WTC11 (cell line): ENCODE results near the gene VAV2. TPM values are rescaled to one million over a fixed set of nuclear protein-coding genes. Genes with fewer than 3 reads are reported as not detected.

Experiments used
- ATAC-seq: fragments of 200-7000 bp; cut with Tn5 transposase; 2 replicates; pipeline ENCODE4 v1.10.0; 2021; ENCODE audit warnings: mild to moderate bottlenecking, moderate library complexity
- CTCF ChIA-PET: fragments of 300-600 bp; sonication (Branson Sonifier 250); formaldehyde crosslinking; loops from one replicate; lab custom pipeline; 2021; ENCODE audit warnings: antibody characterized with exemption; lab: Charles Lee
- POLR2A ChIA-PET: fragments of 350-600 bp; sonication (Branson Sonifier 250); formaldehyde crosslinking; loops from one replicate; lab custom pipeline; 2021; ENCODE audit warnings: antibody characterized with exemption; lab: Charles Lee
- DNase-seq: peaks from one replicate; pipeline ENCODE4 v3.0.0; 2021; ENCODE audit warnings: low spot score
- H3K27ac Mint-ChIP-seq: 2 replicates; pipeline ENCODE4 v1.8.0; 2021; ENCODE audit warnings: mixed read lengths
- H3K27me3 Mint-ChIP-seq: 2 replicates; pipeline ENCODE4 v1.8.0; 2021; ENCODE audit warnings: low read depth, mild to moderate bottlenecking, moderate library complexity, mixed read lengths
- H3K36me3 Mint-ChIP-seq: 2 replicates; pipeline ENCODE4 v1.8.0; 2021; ENCODE audit warnings: mixed read lengths
- H3K4me1 Mint-ChIP-seq: 2 replicates; pipeline ENCODE4 v1.8.0; 2022; ENCODE audit warnings: mixed read lengths
- H3K4me3 Mint-ChIP-seq: 2 replicates; pipeline ENCODE4 v1.8.0; 2021; ENCODE audit warnings: mild to moderate bottlenecking, moderate library complexity, mixed read lengths
- H3K9me3 Mint-ChIP-seq: 2 replicates; pipeline ENCODE4 v1.8.0; 2021; ENCODE audit warnings: mixed read lengths
- MYBL2 ChIP-seq: sonication (generic); formaldehyde crosslinking; IDR thresholded peaks from 2 replicates; pipeline ENCODE4 v1.8.1; 2023; ENCODE audit warnings: mild to moderate bottlenecking, moderate library complexity, missing genetic modification reagents
- OVOL2 ChIP-seq: fragments of 250-450 bp; sonication (Bioruptor Pico); IDR thresholded peaks from 2 replicates; pipeline ENCODE4 v1.9.0; 2021; ENCODE audit warnings: mild to moderate bottlenecking, borderline replicate concordance
- RORB ChIP-seq: fragments of 250-450 bp; sonication (Bioruptor Pico); IDR thresholded peaks from 2 replicates; pipeline ENCODE4 v1.9.0; 2021; ENCODE audit warnings: mild to moderate bottlenecking
- SP1 ChIP-seq: sonication (generic); formaldehyde crosslinking; conservative IDR thresholded peaks from 2 replicates; pipeline ENCODE4 v1.8.1; 2022; ENCODE audit warnings: missing genetic modification reagents
- TEAD4 ChIP-seq: sonication (generic); formaldehyde crosslinking; IDR thresholded peaks from 2 replicates; pipeline ENCODE4 v1.8.0; 2022; ENCODE audit warnings: mild to moderate bottlenecking, missing genetic modification reagents
- ZNF138 ChIP-seq: sonication (generic); formaldehyde crosslinking; conservative IDR thresholded peaks from 2 replicates; pipeline ENCODE4 v1.8.1; 2022; ENCODE audit warnings: mild to moderate bottlenecking, moderate library complexity, missing genetic modification reagents
- ZNF219 ChIP-seq: sonication (generic); formaldehyde crosslinking; IDR thresholded peaks from 2 replicates; pipeline ENCODE4 v1.8.0; 2023; ENCODE audit warnings: missing genetic modification reagents, mild to moderate bottlenecking, borderline replicate concordance
- ZNF396 ChIP-seq: fragments of 250-450 bp; sonication (Bioruptor Pico); IDR thresholded peaks from 2 replicates; pipeline ENCODE4 v1.8.0; 2021; ENCODE audit warnings: mild to moderate bottlenecking, moderate library complexity, borderline replicate concordance
- ZNF416 ChIP-seq: fragments of 250-450 bp; sonication (Bioruptor Pico); IDR thresholded peaks from 2 replicates; pipeline ENCODE4 v1.9.0; 2021; ENCODE audit warnings: mild to moderate bottlenecking, inconsistent platforms
- total RNA-seq: library from RNA; stranded (reverse); gene quantifications from 3 replicates; pipeline ENCODE4 v1.2.3, GENCODE V29; 2021
- TF ChIP-seq, protein P1 (sequence below): sonication (generic); formaldehyde crosslinking; conservative IDR thresholded peaks from 2 replicates; pipeline ENCODE4 v1.8.1; 2022; ENCODE audit warnings: mild to moderate bottlenecking, missing genetic modification reagents
- TF ChIP-seq, protein P2 (sequence below): fragments of 250-450 bp; sonication (Bioruptor Pico); IDR thresholded peaks from 2 replicates; pipeline ENCODE4 v1.8.0; 2021; ENCODE audit warnings: mild to moderate bottlenecking
- TF ChIP-seq, protein P3 (sequence below): sonication (generic); formaldehyde crosslinking; IDR thresholded peaks from 2 replicates; pipeline ENCODE4 v1.8.0; 2023; ENCODE audit warnings: missing genetic modification reagents, mild to moderate bottlenecking, borderline replicate concordance
- TF ChIP-seq, protein P4 (sequence below): sonication (generic); formaldehyde crosslinking; IDR thresholded peaks from 2 replicates; pipeline ENCODE4 v1.8.0; 2023; ENCODE audit warnings: missing genetic modification reagents

Gene VAV2
- total RNA-seq, 1 experiment from 2014 or later, result 39.7 TPM

DNA sequence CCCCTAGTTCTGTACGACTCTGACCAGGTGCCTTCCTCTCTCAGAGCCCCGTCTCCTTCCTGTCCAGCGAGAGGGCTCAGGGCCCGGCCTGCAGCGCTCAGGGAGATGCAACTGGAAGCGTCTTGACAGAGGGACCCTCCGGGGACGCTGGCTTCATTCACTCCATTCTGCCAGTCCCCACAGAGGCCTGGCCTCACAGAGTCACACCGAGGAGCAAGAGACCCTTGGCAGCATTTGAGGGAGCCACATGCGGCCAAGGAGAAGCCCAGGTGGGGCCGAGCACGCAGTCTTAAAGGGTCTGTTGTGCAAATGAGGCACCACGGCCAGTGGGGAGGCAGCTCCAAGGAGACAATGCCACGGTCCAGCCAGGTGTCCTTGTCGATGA, 167.3 kb downstream of the VAV2 start:
- ATAC-seq, result peak; percentile 17
- peaks cover 47% of the 10 kb centered on the region for H3K4me1 Mint-ChIP-seq

DNA sequence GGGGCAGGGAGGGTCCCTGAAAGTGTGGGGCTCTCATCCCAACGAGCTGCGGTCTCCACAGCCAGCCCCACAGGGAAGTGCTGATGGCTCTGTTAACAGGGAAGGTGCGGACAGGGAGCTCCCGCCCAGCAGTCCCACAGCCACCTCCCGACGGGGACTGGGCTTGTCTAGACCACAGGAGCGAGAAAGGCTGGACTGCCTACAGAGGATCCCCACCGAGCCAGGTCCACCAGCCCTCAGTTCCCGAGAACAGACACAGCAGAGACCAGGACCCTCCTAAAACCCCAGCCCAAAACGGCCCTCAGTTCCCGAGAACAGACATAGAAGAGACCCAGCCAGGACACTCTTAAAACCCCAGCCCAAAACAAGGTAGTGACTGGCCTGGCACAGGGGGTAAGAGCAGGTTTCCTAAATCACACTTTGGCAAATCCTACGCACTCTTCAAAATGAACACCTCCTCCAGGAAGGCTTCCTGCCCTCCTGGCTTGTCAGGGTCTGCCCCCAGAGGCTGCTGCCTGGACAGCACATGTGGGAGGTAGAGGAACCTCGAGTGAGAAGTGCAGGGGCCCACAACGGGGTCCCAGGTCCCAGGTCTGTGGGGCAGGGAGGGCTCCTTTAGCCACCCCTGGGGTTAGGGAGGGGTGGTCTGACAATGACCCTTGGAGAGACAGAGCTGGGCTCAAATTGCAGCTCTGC, 167.9 kb downstream of the VAV2 start:
- Mint-ChIP-seq H3K4me1 (peaks cover 47% of the 10 kb centered on the region), H3K27me3 (no peaks in the 10 kb centered on the region), H3K36me3 (no peaks in the 10 kb centered on the region), H3K27ac (peak overlapping the region; percentile 60; the same call in 1 of the 2 replicates), H3K9me3 (no peaks in the 10 kb centered on the region), H3K4me3 (no peak overlapping the region)
- TF ChIP-seq, protein P1, sequence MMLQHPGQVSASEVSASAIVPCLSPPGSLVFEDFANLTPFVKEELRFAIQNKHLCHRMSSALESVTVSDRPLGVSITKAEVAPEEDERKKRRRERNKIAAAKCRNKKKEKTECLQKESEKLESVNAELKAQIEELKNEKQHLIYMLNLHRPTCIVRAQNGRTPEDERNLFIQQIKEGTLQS (CRISPR knock-in tag), result no peak
- no peak for DNase-seq
- ATAC-seq, result peak; percentile 33
- CTCF ChIA-PET, result interaction anchor here (0.6 to 3.4 kb wide), 5 partner anchors 15 to 243 kb away, joined by 3 to 16 read pairs (median 3); no protein-coding TSS in a partner anchor
- POLR2A ChIA-PET, result no interaction called here

More for the DNA sequence above, 167.3 kb downstream of the VAV2 start:
- H3K36me3 Mint-ChIP-seq, result no peaks in the 10 kb centered on the region
- TF ChIP-seq TEAD4 (CRISPR knock-in tag), result no peak
- TF ChIP-seq ZNF138 (CRISPR knock-in tag), result no peak
- no peak for TF ChIP-seq ZNF396 (CRISPR knock-in tag)
- no peak for TF ChIP-seq OVOL2
- TF ChIP-seq SP1 (CRISPR knock-in tag), result no peak
- TF ChIP-seq MYBL2, result no peak
- TF ChIP-seq ZNF416 (CRISPR knock-in tag), result no peak
- TF ChIP-seq, protein P2, sequence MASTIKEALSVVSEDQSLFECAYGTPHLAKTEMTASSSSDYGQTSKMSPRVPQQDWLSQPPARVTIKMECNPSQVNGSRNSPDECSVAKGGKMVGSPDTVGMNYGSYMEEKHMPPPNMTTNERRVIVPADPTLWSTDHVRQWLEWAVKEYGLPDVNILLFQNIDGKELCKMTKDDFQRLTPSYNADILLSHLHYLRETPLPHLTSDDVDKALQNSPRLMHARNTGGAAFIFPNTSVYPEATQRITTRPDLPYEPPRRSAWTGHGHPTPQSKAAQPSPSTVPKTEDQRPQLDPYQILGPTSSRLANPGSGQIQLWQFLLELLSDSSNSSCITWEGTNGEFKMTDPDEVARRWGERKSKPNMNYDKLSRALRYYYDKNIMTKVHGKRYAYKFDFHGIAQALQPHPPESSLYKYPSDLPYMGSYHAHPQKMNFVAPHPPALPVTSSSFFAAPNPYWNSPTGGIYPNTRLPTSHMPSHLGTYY, result no peak
- TF ChIP-seq, protein P3, sequence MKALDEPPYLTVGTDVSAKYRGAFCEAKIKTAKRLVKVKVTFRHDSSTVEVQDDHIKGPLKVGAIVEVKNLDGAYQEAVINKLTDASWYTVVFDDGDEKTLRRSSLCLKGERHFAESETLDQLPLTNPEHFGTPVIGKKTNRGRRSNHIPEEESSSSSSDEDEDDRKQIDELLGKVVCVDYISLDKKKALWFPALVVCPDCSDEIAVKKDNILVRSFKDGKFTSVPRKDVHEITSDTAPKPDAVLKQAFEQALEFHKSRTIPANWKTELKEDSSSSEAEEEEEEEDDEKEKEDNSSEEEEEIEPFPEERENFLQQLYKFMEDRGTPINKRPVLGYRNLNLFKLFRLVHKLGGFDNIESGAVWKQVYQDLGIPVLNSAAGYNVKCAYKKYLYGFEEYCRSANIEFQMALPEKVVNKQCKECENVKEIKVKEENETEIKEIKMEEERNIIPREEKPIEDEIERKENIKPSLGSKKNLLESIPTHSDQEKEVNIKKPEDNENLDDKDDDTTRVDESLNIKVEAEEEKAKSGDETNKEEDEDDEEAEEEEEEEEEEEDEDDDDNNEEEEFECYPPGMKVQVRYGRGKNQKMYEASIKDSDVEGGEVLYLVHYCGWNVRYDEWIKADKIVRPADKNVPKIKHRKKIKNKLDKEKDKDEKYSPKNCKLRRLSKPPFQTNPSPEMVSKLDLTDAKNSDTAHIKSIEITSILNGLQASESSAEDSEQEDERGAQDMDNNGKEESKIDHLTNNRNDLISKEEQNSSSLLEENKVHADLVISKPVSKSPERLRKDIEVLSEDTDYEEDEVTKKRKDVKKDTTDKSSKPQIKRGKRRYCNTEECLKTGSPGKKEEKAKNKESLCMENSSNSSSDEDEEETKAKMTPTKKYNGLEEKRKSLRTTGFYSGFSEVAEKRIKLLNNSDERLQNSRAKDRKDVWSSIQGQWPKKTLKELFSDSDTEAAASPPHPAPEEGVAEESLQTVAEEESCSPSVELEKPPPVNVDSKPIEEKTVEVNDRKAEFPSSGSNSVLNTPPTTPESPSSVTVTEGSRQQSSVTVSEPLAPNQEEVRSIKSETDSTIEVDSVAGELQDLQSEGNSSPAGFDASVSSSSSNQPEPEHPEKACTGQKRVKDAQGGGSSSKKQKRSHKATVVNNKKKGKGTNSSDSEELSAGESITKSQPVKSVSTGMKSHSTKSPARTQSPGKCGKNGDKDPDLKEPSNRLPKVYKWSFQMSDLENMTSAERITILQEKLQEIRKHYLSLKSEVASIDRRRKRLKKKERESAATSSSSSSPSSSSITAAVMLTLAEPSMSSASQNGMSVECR (CRISPR knock-in tag), result no peak
- no peak for TF ChIP-seq RORB (CRISPR knock-in tag)
- TF ChIP-seq, protein P1 (CRISPR knock-in tag), result no peak
- TF ChIP-seq ZNF219 (CRISPR knock-in tag), result no peak
- TF ChIP-seq, protein P4, sequence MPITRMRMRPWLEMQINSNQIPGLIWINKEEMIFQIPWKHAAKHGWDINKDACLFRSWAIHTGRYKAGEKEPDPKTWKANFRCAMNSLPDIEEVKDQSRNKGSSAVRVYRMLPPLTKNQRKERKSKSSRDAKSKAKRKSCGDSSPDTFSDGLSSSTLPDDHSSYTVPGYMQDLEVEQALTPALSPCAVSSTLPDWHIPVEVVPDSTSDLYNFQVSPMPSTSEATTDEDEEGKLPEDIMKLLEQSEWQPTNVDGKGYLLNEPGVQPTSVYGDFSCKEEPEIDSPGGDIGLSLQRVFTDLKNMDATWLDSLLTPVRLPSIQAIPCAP (CRISPR knock-in tag), result no peak
- TF ChIP-seq, all 79 proteins: peak for 0
- POLR2A ChIA-PET, result no interaction called here
- H3K27me3 Mint-ChIP-seq, result no peaks in the 10 kb centered on the region
- CTCF ChIA-PET, result interaction anchor here (0.6 to 3.4 kb wide), 4 partner anchors 16 to 243 kb away, joined by 3 to 16 read pairs (median 4); no protein-coding TSS in a partner anchor
- no peak for DNase-seq
- no peak overlapping the region for H3K4me3 Mint-ChIP-seq
- H3K27ac Mint-ChIP-seq, result no peak overlapping the region
- no peaks in the 10 kb centered on the region for H3K9me3 Mint-ChIP-seq
